ENCODE measurements around the gene RNU1-1. TPM values are rescaled to one million over a fixed set of nuclear protein-coding genes. Genes with fewer than 3 reads are reported as not detected.

RNU1-1 gene
- total and polyA plus RNA-seq, 10 of the 15 experiments (the other 5 are each of a cell fraction or from before 2014, with no cell fraction given): under 0.01 to 20,946 (median 4.7) TPM; not detected in 2

- no peak for TF ChIP-seq E2F8 (IDR thresholded peaks at IDR 0.05; ENCODE audit: low read depth, partially characterized antibody)
- no peak for TF ChIP-seq PRDM15 (CRISPR knock-in tag; IDR thresholded peaks at IDR 0.05)
- TF ChIP-seq ZBTB33 (IDR thresholded peaks at IDR 0.05): no peak
- no peak for TF ChIP-seq NR2F1 (conservative IDR thresholded peaks at IDR 0.05)
- no peak for TF ChIP-seq SKIL (IDR thresholded peaks at IDR 0.05; ENCODE audit: low read depth, poor library complexity, severe bottlenecking)
Observed at GRCh38 chr1:16484931-16485330, 29.2 kb downstream of the RNU1-1 start (continued).

Data from GM12878 (cell line).